NB4 (cell line): ENCODE measurements around the gene FRMPD1.

Experiments used
- DNase-seq: peaks from one replicate; pipeline ENCODE4 v3.0.0; 2010; ENCODE audit warnings: low read depth
- H3K4me3 ChIP-seq: one replicate; pipeline ENCODE4 v1.5.1; 2011; ENCODE audit warnings: mild to moderate bottlenecking, low read depth, low read length, moderate library complexity
- MYC ChIP-seq: IDR thresholded peaks from 2 replicates; pipeline ENCODE4 v1.6.1; 2011; ENCODE audit warnings: low read depth, low read length
- POLR2A ChIP-seq: IDR thresholded peaks from 2 replicates; pipeline ENCODE4 v1.6.1; 2011; ENCODE audit warnings: mild to moderate bottlenecking; ENCODE audit not compliant: insufficient read length; ENCODE audit errors: extremely low read depth
- TF ChIP-seq, protein P1 (sequence below): IDR thresholded peaks from one replicate; pipeline ENCODE4 v1.5.1; 2012; ENCODE audit warnings: low read depth, low read length
- TF ChIP-seq, protein P2 (sequence below): IDR thresholded peaks from 2 replicates; pipeline ENCODE4 v1.6.1; 2011; ENCODE audit warnings: low read depth, low read length

Gene FRMPD1

DNA sequence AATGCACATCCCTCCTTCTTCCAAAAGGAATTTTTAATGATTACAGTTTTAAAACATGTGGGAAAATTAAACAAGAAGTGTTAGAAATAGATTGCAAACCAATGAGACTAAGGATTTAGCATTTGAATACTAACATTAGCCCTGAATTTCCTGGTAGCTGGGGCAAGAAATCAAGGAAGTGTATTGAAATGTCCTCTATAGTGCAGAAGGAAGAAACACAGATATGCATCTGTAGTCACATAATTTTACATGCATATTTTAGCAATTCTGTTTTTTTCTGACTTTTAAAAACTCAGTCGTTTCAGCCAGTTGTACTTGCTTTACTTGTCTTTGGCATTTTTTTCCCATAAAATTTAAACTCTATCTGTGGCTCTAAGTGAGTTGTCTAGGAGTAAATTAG is 45.8 kb downstream of the FRMPD1 start:
- TF ChIP-seq, protein P1, sequence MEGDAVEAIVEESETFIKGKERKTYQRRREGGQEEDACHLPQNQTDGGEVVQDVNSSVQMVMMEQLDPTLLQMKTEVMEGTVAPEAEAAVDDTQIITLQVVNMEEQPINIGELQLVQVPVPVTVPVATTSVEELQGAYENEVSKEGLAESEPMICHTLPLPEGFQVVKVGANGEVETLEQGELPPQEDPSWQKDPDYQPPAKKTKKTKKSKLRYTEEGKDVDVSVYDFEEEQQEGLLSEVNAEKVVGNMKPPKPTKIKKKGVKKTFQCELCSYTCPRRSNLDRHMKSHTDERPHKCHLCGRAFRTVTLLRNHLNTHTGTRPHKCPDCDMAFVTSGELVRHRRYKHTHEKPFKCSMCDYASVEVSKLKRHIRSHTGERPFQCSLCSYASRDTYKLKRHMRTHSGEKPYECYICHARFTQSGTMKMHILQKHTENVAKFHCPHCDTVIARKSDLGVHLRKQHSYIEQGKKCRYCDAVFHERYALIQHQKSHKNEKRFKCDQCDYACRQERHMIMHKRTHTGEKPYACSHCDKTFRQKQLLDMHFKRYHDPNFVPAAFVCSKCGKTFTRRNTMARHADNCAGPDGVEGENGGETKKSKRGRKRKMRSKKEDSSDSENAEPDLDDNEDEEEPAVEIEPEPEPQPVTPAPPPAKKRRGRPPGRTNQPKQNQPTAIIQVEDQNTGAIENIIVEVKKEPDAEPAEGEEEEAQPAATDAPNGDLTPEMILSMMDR, result no peak
- TF ChIP-seq POLR2A, result no peak
- no peak for TF ChIP-seq MYC
- TF ChIP-seq, protein P2, sequence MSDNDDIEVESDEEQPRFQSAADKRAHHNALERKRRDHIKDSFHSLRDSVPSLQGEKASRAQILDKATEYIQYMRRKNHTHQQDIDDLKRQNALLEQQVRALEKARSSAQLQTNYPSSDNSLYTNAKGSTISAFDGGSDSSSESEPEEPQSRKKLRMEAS, result no peak
- H3K4me3 ChIP-seq, result no peak overlapping the region
- no peak for DNase-seq

DNA sequence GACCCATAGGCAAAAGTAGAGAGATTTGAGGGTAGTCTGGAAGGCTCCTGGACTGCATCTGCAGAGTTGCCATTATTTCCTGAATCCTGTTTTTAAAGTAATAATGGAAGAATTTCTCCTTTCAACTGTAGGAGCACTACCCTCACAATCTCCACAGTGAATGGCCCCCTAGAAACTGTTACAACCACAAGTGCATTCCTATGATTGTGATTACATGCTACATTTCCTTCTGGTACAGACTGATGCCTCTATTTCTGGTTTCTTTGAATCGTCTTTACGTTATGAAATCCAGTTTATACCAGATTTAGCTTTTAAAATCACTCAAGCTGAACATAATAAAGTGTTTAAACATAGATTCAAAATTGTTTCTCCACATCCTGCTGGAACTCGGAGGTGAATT is 49.4 kb downstream of the FRMPD1 start:
- TF ChIP-seq, protein P2, result no peak
- TF ChIP-seq, protein P1, result no peak
- TF ChIP-seq MYC (no peak), POLR2A (no peak)
- no peak for DNase-seq
- H3K4me3 ChIP-seq, result no peak overlapping the region

DNA sequence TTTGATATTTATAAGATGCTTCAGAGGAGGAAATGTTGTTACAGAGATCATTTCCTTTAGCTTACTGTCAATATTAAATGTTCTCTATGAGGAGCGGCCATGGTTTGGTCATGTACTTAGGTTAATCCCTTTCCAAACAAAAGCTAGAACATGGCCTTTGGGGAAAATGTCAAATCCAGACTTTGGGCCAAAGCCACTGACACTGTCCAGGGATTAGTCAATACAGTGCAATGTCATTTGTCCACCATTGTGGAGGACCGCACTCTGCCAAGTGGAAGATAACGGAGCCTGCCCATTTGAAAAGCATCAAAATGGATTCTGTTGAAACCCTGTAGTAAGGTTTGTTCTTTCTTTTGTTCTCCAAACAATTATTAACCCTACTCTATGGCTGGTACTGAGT is 50.1 kb downstream of the FRMPD1 start:
- H3K4me3 ChIP-seq, result no peak overlapping the region
- DNase-seq, result no peak

DNA sequence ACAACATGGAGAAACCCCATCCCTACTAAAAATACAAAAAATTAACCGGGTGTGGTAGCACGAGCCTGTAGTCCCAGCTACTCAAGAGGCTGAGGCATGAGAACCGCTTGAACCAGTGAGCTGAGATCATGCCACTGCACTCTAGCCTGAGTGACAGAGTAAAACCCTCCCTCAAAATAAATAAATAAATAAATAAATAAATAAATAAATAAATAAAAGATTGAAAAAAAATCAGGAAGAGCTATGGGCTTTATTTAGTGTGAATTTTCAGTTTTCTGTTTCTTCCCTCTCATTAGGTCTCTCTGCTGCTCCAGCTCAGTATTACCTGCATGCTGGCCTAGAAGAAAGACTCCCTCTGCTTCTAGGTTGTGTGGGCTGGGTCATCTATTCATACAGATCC is 55.0 kb downstream of the FRMPD1 start:
- TF ChIP-seq, protein P1, result no peak
- TF ChIP-seq POLR2A (no peak), MYC (no peak)
- TF ChIP-seq, protein P2, result no peak

More for the DNA sequence above, 50.1 kb downstream of the FRMPD1 start:
- no peak for TF ChIP-seq MYC
- TF ChIP-seq, protein P1, result no peak
- no peak for TF ChIP-seq POLR2A

DNA sequence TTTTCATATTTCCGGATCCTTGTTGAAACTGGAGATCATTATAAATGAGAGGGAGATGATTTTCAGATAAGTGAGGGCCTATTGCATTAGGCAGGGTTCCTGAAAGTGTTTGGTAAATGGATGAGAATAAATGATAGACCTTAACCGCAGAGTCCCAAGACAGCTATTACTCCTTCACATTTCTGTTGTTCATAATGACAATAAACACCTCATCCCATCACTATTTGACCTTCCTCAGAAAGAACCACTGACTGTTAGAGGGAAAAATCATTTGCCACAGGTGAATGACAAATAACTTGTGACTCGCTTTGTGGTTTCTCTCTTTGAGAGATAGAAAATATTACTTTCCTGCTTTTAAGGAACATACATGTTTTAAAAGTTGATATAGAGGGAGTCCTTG is 55.5 kb downstream of the FRMPD1 start:
- no peak for DNase-seq
- TF ChIP-seq MYC (no peak), POLR2A (no peak)
- TF ChIP-seq, protein P1, result no peak
- TF ChIP-seq, protein P2, result no peak
- H3K4me3 ChIP-seq, result no peak overlapping the region

More for the DNA sequence above, 55.0 kb downstream of the FRMPD1 start:
- no peak for DNase-seq
- no peak overlapping the region for H3K4me3 ChIP-seq

DNA sequence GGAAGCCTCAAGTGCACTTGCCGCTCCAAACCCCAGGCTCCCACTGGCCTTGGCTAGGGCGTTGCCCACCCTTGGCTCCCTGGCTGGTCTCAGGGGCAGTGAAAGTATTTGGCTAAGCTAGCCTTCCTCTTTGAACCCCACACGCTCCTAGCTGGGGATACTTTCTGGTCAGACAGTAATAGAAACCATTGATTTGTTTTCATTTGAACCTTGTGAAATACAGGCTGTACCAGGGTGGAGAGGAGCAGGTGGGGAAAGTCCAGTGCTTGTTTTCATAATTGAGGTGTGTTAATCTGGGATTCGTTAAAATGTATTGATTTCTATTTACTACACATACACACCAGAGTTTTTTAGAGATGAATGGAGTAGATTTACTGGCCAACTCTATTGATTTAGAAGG is 57.0 kb downstream of the FRMPD1 start:
- no peak for DNase-seq
- TF ChIP-seq, protein P2, result no peak
- TF ChIP-seq MYC (no peak), POLR2A (no peak)
- TF ChIP-seq, protein P1, result no peak
- H3K4me3 ChIP-seq, result no peak overlapping the region
